ENCODE results near the gene SORD. TPM values are rescaled to one million over a fixed set of nuclear protein-coding genes. Genes with fewer than 3 reads are reported as not detected.
"Not testable (repeated sequence)": the region's sequence is repeated elsewhere in the genome, so short reads cannot be mapped to it uniquely, and the experiment has no call there.

The SORD gene
- 41.2 TPM for polyA plus RNA-seq (ENCODE audit: insufficient read length)
- long read RNA-seq, donor 1, full-length matches to known transcripts = 27 of 47 reads
- long read RNA-seq, donor 1, partial matches to known transcripts = 20 of 47 reads
- long read RNA-seq, donor 1, other reads (novel, unspliced or antisense) = 0 of 47 reads
- long read RNA-seq, donor 2, full-length matches to known transcripts = 27 of 57 reads
- long read RNA-seq, donor 2, partial matches to known transcripts = 30 of 57 reads
- long read RNA-seq, donor 2, other reads (novel, unspliced or antisense) = 0 of 57 reads
- long read RNA-seq, donor 3, full-length matches to known transcripts = 10 of 10 reads
- long read RNA-seq, donor 3, partial matches to known transcripts = 0 of 10 reads
- long read RNA-seq, donor 3, other reads (novel, unspliced or antisense) = 0 of 10 reads
- long read RNA-seq, donor 4, full-length matches to known transcripts = 2 of 2 reads
- long read RNA-seq, donor 4, partial matches to known transcripts = 0 of 2 reads
- long read RNA-seq, donor 4, other reads (novel, unspliced or antisense) = 0 of 2 reads
- long read RNA-seq, donor 5, full-length matches to known transcripts = 48 of 60 reads
- long read RNA-seq, donor 5, partial matches to known transcripts = 12 of 60 reads
- long read RNA-seq, donor 5, other reads (novel, unspliced or antisense) = 0 of 60 reads
- long read RNA-seq, donor 6, full-length matches to known transcripts = 24 of 24 reads
- long read RNA-seq, donor 6, partial matches to known transcripts = 0 of 24 reads
- long read RNA-seq, donor 6, other reads (novel, unspliced or antisense) = 0 of 24 reads
- long read RNA-seq, donor 7, full-length matches to known transcripts = 37 of 37 reads
- long read RNA-seq, donor 7, partial matches to known transcripts = 0 of 37 reads
- long read RNA-seq, donor 7, other reads (novel, unspliced or antisense) = 0 of 37 reads
- long read RNA-seq, donor 8, full-length matches to known transcripts = 19 of 28 reads
- long read RNA-seq, donor 8, partial matches to known transcripts = 9 of 28 reads
- long read RNA-seq, donor 8, other reads (novel, unspliced or antisense) = 0 of 28 reads

DNA sequence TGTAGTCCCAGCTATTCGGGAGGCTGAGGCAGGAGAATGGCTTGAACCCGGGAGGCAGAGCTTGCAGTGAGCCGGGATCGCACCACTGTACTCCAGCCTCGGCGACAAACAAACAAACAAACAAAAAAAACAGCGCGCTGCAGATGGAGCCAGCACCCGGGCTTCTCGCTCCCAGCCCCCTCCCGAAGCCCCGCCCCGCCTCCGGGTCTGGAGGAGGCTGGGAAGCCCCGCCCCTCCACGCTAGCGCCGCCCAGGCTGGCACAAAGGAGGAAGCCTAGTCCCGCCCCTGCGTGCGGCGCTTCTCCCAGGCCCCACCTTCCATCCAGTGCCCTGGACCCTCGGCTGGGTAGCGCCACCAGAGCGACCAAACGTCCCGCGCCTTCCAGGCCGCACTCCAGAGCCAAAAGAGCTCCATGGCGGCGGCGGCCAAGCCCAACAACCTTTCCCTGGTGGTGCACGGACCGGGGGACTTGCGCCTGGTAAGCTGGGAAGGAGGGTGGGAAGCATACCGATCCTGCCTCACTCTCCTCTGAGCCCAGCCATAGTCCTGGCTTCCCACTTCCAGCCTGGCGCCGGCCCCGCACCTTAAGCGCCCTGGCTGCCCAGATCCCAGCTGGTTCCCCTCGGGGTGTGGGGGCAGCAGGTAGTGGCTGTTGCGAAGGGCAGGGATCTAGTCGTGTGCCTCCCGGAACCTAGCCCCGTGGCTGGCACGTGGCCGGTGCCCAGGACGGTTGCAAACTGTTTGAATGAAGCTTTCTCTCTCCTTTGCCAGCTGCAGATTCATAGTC, at the start of gene SORD:
SORD (plus strand) TSS at position 325 of the 788 bp plus-strand sequence; CDS start at position 414, 89 bp downstream.
- peak; percentile 94 for DNase-seq

DNA sequence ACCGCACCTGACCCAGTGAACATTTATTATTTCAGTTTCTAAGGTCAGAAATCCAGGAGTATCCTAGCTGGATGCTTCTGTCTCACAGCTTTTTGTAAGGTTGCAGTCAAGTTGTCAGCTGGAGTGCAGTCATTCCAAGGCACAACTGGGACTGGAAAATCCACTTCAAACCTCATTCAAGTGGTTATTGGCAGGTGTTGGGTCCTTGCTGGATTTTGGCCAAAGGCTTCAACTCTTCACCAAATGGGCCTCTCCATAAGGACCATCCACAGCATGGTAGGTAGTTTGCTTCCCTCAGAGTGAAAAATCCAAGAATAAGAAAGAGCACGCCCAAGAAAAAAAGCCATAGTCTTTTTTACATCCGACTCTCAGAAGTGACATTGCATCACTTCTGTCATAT, 46.8 kb upstream of the SORD start:
- DNase-seq = not testable (repeated sequence)

DNA sequence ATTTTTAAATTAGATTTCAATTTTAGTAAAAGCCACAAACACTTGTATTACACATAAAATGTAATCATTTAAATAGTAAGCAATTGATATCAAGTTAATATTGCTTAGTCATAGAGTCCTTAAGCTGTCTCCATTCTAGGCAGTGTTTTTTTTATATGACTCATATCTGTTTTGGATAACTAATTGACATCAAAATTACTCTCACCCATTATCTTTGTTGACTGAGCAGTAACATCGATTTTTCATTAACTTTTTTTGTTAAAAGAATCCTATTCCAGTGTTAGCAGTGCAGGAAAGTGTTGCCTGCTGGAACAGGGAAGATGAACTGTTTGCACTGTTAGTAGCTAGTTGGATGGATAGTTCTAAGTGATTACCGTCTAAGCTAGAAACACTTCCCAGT, 45.2 kb upstream of the SORD start:
- not testable (repeated sequence) for DNase-seq

DNA sequence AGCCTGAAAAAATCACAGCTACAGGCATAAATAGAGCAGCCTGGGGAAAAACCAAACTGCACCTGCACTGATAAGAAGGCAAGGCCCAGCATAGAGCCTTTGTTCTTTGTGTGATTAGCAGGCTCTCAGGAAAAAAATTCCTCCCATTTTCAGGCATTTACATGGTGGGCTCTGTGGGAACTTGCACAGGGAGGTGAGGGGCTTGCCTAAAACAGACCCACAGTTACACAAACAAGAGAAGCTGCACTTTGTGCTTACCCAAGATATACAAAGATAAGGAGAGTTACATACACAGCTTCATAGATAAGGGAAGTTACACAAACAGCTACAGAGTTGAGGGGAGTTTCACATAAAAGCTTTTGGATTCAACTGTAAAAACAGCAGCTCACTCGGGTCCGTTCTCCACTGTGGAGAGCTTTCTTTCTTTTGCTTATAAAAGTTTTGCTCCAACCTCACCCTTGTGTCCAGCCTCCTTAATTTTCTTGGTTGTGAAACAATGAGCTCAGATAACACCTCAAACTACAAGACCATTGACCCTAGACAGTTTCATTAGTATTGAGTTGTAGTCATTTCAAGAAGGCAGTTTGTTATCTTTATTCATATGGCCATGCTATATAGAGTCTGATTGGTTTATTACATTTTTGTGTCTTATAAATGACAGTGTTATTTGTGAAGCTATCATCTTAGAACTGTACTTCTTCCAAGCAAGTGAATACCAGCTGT, 43.2 kb upstream of the SORD start:
- not testable (repeated sequence) for DNase-seq

DNA sequence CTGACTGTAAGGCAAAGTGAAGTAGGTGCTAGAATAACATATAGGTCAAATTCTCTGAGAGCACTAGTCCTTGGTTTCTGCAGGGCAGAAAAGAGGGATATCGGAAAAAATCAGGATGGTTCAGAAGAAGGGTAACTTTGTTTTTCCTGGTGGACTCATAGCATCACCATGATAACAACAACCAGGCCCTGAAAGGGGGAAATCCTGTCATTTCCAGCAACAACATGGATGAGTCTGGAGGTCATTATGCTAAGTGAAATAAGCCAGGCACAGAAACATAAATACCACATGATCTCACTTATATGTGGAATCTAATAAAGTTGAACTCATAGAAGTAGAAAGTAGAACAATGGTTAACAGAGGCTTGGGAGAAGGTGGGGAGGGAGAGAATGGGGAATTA, 38.9 kb upstream of the SORD start:
- DNase-seq = not testable (repeated sequence)

DNA sequence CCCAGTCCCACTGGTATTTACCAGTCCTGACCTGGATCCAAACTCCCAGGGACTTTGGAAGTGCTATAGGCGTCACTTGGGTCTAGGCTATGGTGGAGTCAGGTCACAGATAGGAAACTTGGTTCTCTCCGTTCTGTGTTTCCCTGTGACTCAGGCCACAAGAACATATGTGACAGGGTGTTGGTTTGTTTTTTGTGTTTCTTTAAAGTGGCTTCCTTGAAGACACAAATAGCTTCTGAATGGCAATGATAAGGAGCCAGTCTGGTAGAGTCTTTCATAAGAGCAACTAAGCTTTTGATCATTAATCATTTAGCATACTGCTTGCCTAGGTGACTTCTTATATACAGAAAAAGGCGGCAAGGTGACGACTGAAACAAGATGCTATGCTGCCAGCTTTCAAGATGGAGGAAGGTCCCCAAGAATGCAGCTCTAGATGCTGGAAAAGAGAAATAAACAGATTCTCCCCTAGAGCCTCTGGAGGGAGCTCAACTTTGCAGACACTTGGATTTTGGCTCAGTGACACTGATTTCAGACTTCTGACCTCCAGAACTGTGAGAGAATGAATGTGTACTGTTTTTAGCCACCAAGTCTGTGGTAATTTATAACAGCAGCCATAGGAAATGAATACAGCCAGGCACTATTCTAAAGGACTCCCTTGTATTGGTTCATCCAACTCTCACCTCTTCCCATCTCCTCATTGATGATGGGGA, 36.5 kb upstream of the SORD start:
- not testable (repeated sequence) for DNase-seq

DNA sequence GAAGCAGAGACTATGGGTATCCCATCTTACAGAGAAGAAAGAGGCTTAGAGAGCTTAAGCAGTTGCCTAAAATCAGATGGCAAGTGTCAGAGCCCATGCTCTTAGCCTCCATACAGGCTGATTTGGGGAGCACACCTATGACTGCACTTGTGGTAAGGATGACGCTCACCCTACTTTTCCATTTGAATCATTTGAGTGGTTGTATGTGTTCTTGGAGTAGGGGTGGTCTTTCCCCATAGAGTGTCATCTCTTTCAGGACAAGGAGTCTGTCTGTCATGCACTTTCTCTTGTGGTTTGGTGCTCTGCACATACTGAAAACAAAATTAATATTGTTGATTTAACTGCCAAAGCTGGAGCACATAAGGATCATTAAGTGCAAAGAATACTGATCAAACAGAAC, 35.3 kb upstream of the SORD start:
- DNase-seq = not testable (repeated sequence)

DNA sequence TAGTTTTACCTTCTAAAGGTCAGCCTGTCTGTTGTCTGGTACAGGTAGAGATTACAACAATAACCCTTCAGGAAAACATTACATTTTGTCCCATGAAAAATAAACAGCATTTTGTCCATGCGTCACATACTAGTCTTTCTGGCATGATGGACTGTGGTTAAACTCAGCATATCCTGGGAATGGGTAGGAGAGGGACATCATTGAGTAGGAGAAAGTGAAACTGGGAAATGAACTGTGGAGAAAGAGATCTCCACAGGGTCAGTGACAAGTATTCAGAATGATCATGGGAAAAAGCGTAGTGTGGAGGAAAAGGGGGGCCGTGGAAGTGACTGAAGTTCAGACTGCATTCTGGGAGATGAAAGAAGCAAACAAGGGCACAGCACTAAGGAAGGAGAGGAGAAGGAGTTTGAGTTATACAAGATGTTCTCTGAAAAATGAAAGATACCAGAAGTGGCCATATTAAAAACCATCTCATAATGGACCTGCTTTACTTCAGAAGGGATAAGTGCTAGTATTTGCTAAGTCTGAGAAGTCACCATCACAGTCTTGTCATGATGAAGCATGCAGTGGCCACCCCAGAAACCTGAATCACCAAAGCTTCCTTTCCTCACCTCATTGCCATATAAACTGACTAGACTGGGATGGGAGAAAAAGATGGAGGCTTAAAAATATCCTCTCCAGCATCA, 34.7 kb upstream of the SORD start:
- DNase-seq = not testable (repeated sequence)

DNA sequence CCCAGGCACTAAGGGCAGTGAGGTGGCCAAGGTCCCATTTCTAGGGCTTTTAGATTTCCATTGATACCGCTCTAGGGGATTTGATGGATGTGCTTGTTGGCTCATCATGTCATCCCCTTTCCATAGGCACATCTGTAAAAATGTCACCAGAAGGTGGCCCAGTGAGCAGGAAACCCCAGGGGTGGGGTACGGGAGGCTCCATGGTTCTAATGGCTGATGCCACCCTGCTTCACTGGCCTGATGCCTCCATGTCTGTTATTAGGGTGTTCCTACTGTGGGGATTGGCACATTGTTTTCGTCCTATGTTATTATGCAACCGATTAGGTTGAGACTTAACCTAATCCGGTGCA, 34.1 kb upstream of the SORD start:
- DNase-seq = not testable (repeated sequence)

DNA sequence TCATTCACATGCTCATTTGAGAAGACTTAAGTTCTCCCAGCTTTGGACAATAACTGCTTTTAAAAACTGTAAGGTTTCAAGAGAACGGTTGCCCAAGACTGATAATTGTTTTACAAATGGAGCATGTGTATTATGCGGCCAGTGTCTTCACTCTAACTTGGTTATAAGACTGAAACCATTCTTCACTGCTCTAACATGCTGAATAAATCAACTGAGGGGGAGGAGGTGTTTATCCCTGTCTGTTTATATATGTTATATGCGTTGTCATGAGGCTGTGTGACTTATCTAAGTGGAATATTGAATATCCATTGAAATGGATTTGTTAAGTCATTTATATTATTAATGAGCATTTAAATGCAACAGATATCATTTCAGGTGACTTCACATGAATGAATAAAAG, 25.4 kb upstream of the SORD start:
- not testable (repeated sequence) for DNase-seq

DNA sequence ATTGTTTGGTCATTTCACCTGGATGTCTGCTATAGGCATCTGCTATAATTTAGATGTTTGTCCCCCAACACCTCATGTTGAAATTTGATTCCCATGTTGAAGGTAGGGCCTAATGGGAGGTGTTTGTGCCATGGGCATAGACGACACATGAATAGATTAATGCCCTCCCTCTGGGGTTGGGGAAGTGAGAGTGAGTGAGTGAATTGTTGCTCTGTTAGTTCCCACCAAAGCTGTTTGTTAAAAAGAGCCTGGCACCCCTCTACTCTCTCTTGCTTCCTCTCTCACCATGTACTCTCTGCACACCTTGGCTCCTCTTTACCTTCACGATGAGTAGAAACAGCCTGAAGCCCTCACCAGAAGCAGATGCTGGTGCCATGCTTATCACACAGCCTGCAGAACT, 23.9 kb upstream of the SORD start:
- DNase-seq = no peak

DNA sequence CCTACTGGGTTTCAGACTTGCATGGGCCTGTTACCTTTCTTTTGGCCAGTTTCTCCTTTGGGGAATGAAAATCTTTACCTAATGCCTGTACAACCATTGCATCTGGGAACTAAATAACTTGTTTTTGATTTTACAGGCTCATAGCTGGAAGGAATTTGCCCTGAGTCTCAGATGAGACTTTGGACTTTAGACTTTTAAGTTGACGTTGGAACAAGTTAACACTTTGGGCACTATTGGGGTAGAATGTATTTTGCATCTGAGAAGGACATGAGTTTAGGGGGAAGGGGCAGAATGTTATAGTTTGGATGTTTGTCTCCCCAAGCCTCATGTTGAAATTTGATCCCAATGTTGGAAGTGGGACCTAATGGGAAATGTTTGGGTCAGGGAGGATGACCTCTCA, 21.8 kb upstream of the SORD start:
- DNase-seq = not testable (repeated sequence)

DNA sequence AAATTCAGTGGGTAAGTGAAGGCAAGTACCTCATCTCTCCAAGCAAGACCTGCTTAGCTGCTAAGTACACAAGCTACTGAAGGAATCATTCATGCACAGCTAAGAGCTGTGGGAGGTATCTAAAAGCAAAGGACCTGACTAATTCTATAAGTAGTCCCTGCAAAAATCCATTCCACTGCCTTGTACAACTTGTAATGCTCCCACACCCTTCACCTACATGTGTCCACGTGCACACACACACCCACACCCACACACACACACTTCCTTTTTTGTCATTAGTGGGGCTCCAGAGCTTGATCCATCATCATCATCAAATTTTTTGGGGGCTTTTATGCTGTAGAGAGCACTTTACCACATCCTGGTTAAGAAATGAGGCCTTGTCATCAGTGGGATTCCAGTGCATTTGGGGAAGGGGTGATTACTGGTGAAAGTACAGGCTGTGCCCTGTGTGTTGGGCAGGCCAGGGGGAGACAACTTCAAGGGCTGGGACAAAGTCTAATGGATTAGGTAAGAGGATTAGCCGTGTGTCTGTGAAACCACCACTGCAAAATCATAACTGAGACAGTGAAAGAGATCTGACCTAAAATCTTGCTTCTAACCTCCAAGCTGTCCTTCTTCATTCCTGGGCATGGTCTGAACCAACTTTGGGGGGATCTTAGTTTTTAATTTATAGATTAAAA, 19.1 kb upstream of the SORD start:
- not testable (repeated sequence) for DNase-seq

DNA sequence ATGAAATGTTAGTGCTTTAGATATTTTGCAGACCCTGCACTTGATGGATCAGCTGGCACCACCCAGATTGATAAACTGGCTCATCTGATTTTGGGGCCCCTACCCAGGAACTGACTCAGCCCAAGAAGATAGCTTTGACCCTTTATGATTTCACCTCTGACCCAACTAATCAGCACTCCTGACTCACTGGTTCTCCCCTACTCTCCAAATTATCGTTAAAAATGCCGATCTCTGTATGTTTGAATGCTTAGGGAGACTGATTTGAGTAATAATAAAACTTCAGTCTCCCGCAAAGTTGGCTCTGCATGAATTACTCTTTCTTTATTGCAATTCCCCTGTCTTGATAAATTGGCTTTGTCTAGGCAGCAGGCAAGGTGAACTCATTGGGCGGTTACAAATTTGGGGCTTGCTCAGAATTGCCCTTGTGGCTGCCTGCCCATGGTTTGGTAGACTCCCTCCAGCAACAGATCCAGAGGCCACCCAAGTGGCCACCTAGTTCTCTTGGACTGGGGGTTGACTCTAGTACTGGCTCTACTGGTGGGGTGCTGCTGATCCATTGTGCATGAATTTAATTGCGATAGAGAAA, 18.3 kb upstream of the SORD start:
- not testable (repeated sequence) for DNase-seq

DNA sequence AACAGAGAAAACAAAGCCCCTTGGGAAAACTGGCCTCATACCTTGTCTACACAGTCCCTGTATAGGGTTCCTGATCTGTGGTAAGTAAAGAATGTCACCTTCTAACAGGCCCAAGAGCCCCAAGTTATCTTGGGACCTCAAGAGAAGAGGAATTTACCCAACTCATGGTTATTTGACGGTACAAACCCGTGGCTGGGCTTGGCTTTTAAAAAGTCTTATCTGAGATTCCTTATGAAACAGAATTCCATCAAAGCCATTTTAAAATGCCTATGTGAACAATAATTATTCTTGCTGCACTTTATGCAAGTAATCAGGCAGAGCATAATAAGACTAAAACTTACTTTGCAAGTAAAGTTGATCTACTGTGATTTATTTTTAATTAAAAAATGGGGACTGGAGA, 13.9 kb upstream of the SORD start:
- no peak for DNase-seq

DNA sequence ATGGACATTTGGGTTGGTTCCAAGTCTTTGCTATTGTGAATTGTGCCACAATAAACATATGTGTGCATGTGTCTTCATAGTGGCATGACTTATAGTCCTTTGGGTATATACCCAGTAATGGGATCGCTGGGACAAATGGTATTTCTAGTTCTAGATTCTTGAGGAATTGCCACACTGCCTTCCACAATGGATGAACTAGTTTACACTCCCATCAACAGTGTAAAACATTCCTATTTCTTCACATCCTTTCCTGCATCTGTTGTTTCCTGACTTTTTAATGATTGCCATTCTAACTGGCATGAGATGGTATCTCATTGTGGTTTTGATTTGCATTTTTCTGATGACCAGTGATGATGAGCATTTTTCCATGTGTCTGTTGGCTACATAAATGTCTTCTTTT, 7.9 kb upstream of the SORD start:
- not testable (repeated sequence) for DNase-seq

DNA sequence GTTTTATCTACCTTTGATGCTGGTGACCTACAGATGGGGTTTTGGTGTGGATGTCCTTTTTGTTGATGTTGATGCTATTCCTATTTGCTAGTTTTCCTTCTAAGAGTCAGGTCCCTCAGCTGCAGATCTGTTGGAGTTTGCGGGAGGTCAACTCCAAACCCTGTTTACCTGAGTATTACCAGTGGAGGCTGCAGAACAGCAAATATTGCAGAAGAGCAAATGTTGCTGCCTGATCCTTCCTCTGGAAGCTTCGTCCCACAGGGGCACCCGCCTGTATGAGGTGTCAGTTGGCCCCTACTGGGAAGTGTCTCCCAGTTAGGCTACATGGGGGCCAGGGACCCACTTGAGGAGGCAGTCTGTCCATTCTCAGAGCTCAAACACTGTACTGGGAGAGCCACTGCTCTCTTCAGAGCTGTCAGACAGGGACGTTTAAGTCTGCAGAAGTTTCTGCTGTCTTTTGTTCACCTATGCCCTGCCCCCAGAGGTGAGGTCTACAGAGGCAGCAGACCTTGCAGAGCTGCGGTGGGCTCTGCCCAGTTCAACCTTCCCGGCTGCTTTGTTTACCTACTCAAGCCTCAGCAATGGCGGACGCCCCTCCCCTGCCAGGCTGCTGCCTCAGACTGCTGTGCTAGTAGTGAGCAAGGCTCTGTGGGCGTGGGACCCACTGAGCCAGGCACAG, 2.6 kb upstream of the SORD start:
- DNase-seq = not testable (repeated sequence)

DNA sequence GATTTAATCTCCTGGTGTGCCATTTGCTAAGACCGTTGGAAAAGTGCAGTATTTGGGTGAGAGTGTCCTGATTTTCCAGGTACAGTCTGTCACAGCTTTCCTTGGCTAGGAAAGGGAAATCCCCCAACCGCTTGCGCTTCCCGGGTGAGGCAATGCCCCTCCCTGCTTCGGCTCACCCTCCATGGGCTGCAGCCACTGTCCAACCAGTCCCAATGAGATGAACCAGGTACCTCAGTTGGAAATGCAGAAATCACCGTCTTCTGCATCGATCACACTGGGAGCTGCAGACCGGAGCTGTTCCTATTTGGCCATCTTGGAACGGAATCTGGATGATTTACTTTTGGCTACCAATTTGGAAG, 2.1 kb upstream of the SORD start:
- not testable (repeated sequence) for DNase-seq
